Measurements from ENCODE around the gene CARD10. TPM values are rescaled to one million over a fixed set of nuclear protein-coding genes. Genes with fewer than 3 reads are reported as not detected.

The CARD10 gene
- total and polyA plus RNA-seq, 2 of the 13 experiments (the other 11 are each of a cell fraction or from before 2014, with no cell fraction given): 35.2 to 55.8 TPM

GRCh38 chr22:37501610-37502341, 17.4 kb downstream of the CARD10 start (continued):
- TF ChIP-seq FOXP4 (CRISPR knock-in tag; IDR thresholded peaks at IDR 0.05): peak; percentile 97
- TF ChIP-seq ZNF44 (CRISPR knock-in tag; IDR thresholded peaks at IDR 0.05): no peak; the same call in 1 of the 2 replicates
- peak; percentile 73 for TF ChIP-seq GATAD1 (CRISPR knock-in tag; IDR thresholded peaks at IDR 0.05)
- TF ChIP-seq REPIN1 (CRISPR knock-in tag; IDR thresholded peaks at IDR 0.05; ENCODE audit: borderline replicate concordance, low read depth): peak; percentile 88
- peak; percentile 89 for TF ChIP-seq ZFP91 (CRISPR knock-in tag; IDR thresholded peaks at IDR 0.05; ENCODE audit: borderline replicate concordance)
- TF ChIP-seq ZBTB8A (CRISPR knock-in tag; IDR thresholded peaks at IDR 0.05; ENCODE audit: borderline replicate concordance, low read depth): peak; percentile 80; the same call in 1 of the 2 replicates
- TF ChIP-seq ATF1 (CRISPR knock-in tag; IDR thresholded peaks at IDR 0.05): no peak
- TF ChIP-seq ZHX1 (CRISPR knock-in tag; IDR thresholded peaks at IDR 0.05; ENCODE audit: low read depth): peak; percentile 97
- TF ChIP-seq RXRA (CRISPR knock-in tag; IDR thresholded peaks at IDR 0.05): peak; percentile 98
- peak; percentile 43; the same call in 1 of the 2 replicates for TF ChIP-seq ZNF367 (CRISPR knock-in tag; IDR thresholded peaks at IDR 0.05; ENCODE audit: borderline replicate concordance)
- TF ChIP-seq TARDBP (CRISPR knock-in tag; IDR thresholded peaks at IDR 0.05): peak; percentile 99
- peak; percentile 74; the same call in 1 of the 2 replicates for TF ChIP-seq NCOA5 (CRISPR knock-in tag; IDR thresholded peaks at IDR 0.05)
- TF ChIP-seq ZNF781 (CRISPR knock-in tag; IDR thresholded peaks at IDR 0.05; ENCODE audit: borderline replicate concordance, not compliant biosample characterization): peak; percentile 91
- peak; percentile 95 for TF ChIP-seq ZNF430 (CRISPR knock-in tag; IDR thresholded peaks at IDR 0.05)
- peak; percentile 53 for TF ChIP-seq ATF7 (IDR thresholded peaks at IDR 0.05)
- peak; percentile 88; the same call in 1 of the 2 replicates for TF ChIP-seq ATF7 (CRISPR knock-in tag; IDR thresholded peaks at IDR 0.05)
- TF ChIP-seq SALL2 (CRISPR knock-in tag; IDR thresholded peaks at IDR 0.05): peak; percentile 84
- peak; percentile 90; the same call in 1 of the 2 replicates for TF ChIP-seq NR0B2 (CRISPR knock-in tag; IDR thresholded peaks at IDR 0.05)
- TF ChIP-seq MAFF (IDR thresholded peaks at IDR 0.05; ENCODE audit: low read depth, low read length): peak; percentile 72
- peak; percentile 78; the same call in 2 of the 3 replicates for TF ChIP-seq MXI1 (IDR thresholded peaks at IDR 0.05; ENCODE audit: borderline replicate concordance, low read depth, low read length)
- TF ChIP-seq E2F2 (CRISPR knock-in tag; IDR thresholded peaks at IDR 0.05; ENCODE audit: borderline replicate concordance): no peak; the same call in 1 of the 2 replicates

Measured in HepG2 (cell line).